ENCODE data around the gene MED9.

DNA sequence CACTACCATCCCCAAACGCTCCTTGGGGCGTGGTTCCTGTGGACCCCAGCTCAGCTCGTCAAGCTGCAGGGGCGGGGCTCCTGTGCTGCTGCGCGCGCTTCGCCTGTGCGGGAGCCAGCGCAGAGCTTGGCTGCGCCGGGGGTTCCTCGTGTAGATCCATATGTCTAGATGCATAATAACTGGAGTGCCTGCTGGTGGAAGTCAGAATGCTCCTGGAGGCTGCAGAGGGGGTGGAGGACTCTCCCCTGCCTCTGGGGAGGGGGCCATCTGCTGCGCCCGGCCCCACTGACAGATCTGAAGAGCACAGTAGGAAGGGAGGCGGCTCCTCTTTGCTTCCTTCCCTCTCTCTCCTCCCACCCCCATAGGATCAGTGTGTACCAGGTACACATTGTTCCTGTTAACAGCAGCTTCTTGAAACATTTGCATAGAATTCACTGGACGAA lies 14.8 kb downstream of the MED9 start:
- TF ChIP-seq, protein P1, sequence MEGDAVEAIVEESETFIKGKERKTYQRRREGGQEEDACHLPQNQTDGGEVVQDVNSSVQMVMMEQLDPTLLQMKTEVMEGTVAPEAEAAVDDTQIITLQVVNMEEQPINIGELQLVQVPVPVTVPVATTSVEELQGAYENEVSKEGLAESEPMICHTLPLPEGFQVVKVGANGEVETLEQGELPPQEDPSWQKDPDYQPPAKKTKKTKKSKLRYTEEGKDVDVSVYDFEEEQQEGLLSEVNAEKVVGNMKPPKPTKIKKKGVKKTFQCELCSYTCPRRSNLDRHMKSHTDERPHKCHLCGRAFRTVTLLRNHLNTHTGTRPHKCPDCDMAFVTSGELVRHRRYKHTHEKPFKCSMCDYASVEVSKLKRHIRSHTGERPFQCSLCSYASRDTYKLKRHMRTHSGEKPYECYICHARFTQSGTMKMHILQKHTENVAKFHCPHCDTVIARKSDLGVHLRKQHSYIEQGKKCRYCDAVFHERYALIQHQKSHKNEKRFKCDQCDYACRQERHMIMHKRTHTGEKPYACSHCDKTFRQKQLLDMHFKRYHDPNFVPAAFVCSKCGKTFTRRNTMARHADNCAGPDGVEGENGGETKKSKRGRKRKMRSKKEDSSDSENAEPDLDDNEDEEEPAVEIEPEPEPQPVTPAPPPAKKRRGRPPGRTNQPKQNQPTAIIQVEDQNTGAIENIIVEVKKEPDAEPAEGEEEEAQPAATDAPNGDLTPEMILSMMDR (tag by site-specific recombination; IDR thresholded peaks at IDR 0.05), result no peak
- no peak for TF ChIP-seq ZNF274 (IDR thresholded peaks at IDR 0.05; ENCODE audit: low read length)
- no peak for TF ChIP-seq ZNF274 (tag by site-specific recombination; IDR thresholded peaks at IDR 0.05; ENCODE audit: borderline replicate concordance)
- TF ChIP-seq, protein P2, sequence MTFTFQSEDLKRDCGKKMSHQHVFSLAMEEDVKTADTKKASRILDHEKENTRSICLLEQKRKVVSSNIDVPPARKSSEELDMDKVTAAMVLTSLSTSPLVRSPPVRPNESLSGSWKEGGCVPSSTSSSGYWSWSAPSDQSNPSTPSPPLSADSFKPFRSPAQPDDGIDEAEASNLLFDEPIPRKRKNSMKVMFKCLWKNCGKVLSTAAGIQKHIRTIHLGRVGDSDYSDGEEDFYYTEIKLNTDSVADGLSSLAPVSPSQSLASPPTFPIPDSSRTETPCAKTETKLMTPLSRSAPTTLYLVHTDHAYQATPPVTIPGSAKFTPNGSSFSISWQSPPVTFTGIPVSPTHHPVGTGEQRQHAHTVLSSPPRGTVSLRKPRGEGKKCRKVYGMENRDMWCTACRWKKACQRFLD (tag by site-specific recombination; IDR thresholded peaks at IDR 0.05), result no peak
